ENCODE measurements around the gene GALP.
"Not testable (repeated sequence)": the region's sequence is repeated elsewhere in the genome, so short reads cannot be mapped to it uniquely, and the experiment has no call there.

GALP gene

GRCh38 chr19:56175861-56176307 is at the start of gene GALP:
GALP (plus strand) TSS chr19:56176008; CDS start chr19:56177109, 1,101 bp downstream.
- not testable (repeated sequence) for ATAC-seq

DNA sequence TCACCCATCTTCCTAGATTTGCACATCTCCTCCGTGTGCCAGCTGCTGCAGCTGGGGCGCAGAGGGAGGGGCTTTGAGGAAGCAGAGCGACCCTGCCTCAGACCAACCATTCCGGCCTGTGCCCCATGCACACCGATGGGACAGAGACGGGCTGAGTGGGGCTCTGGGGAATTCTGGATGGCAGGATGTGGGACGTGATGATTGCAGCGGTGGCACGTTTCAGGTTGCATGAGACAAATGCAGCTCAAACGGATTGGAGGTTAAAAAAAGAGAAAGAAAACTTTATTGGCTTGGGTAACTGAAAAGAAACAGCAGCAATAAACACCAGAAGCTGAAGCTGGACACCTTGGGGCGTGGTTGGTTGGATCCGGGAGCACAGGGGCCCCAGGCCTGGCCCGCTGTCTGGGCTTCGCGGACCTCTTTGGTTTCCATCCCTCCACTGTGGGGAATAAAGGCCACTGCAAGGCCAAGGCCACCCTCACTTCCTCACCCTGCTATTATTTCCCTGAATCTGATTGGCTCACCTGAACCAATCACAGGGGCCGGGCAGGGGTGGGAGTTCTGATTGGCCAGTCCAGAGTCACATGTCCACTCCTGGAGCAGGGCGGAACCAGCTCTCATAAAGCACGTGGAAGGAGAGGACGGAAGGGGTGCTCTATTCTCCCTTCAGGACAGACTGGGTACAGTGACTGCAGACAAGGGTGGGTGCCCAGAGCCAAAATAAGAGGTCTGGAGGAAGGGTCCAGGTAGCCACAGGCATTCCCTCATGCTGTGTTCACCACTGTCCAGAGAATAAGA is 48.6 kb upstream of the GALP start:
- ATAC-seq: no peak
- TF ChIP-seq, protein P1, sequence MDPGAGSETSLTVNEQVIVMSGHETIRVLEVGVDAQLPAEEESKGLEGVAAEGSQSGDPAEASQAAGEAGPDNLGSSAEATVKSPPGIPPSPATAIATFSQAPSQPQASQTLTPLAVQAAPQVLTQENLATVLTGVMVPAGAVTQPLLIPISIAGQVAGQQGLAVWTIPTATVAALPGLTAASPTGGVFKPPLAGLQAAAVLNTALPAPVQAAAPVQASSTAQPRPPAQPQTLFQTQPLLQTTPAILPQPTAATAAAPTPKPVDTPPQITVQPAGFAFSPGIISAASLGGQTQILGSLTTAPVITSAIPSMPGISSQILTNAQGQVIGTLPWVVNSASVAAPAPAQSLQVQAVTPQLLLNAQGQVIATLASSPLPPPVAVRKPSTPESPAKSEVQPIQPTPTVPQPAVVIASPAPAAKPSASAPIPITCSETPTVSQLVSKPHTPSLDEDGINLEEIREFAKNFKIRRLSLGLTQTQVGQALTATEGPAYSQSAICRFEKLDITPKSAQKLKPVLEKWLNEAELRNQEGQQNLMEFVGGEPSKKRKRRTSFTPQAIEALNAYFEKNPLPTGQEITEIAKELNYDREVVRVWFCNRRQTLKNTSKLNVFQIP (CRISPR knock-in tag; IDR thresholded peaks at IDR 0.05; ENCODE audit: borderline replicate concordance, low read depth): no peak
- no peak for TF ChIP-seq ARNTL (CRISPR knock-in tag; IDR thresholded peaks at IDR 0.05; ENCODE audit: borderline replicate concordance, low read depth)
- no peak for TF ChIP-seq ESRRG (CRISPR knock-in tag; IDR thresholded peaks at IDR 0.05)
- no peak for TF ChIP-seq ZFP30 (CRISPR knock-in tag; IDR thresholded peaks at IDR 0.05)
- no peak for TF ChIP-seq RARB (CRISPR knock-in tag; IDR thresholded peaks at IDR 0.05)
- no peak for TF ChIP-seq ZC3H10 (CRISPR knock-in tag; IDR thresholded peaks at IDR 0.05)
- TF ChIP-seq GLIS3 (CRISPR knock-in tag; IDR thresholded peaks at IDR 0.05): no peak
- no peak for TF ChIP-seq SNAI2 (CRISPR knock-in tag; IDR thresholded peaks at IDR 0.05)
- TF ChIP-seq, protein P2, sequence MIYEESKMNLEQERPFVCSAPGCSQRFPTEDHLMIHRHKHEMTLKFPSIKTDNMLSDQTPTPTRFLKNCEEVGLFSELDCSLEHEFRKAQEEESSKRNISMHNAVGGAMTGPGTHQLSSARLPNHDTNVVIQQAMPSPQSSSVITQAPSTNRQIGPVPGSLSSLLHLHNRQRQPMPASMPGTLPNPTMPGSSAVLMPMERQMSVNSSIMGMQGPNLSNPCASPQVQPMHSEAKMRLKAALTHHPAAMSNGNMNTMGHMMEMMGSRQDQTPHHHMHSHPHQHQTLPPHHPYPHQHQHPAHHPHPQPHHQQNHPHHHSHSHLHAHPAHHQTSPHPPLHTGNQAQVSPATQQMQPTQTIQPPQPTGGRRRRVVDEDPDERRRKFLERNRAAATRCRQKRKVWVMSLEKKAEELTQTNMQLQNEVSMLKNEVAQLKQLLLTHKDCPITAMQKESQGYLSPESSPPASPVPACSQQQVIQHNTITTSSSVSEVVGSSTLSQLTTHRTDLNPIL (CRISPR knock-in tag; IDR thresholded peaks at IDR 0.05; ENCODE audit: low read depth): no peak
- no peak for TF ChIP-seq CSDC2 (CRISPR knock-in tag; IDR thresholded peaks at IDR 0.05)
- no peak for TF ChIP-seq ISL1 (CRISPR knock-in tag; IDR thresholded peaks at IDR 0.05)
- TF ChIP-seq PATZ1 (CRISPR knock-in tag; IDR thresholded peaks at IDR 0.05; ENCODE audit: borderline replicate concordance): no peak
- TF ChIP-seq ZFP3 (CRISPR knock-in tag; IDR thresholded peaks at IDR 0.05): no peak

- TF ChIP-seq PPARA (CRISPR knock-in tag; IDR thresholded peaks at IDR 0.05; ENCODE audit: borderline replicate concordance): no peak
- no peak for TF ChIP-seq ZNF8 (CRISPR knock-in tag; IDR thresholded peaks at IDR 0.05)
- TF ChIP-seq TCF4 (CRISPR knock-in tag; IDR thresholded peaks at IDR 0.05; ENCODE audit: borderline replicate concordance): no peak
- no peak for TF ChIP-seq PATZ1 (CRISPR knock-in tag; IDR thresholded peaks at IDR 0.05; ENCODE audit: borderline replicate concordance)
- TF ChIP-seq CSDC2 (CRISPR knock-in tag; IDR thresholded peaks at IDR 0.05): no peak
- no peak for TF ChIP-seq ZNF70 (CRISPR knock-in tag; IDR thresholded peaks at IDR 0.05)
- TF ChIP-seq ZFP3 (CRISPR knock-in tag; IDR thresholded peaks at IDR 0.05): no peak
- no peak for TF ChIP-seq SNAI2 (CRISPR knock-in tag; IDR thresholded peaks at IDR 0.05)
- TF ChIP-seq, protein P3, sequence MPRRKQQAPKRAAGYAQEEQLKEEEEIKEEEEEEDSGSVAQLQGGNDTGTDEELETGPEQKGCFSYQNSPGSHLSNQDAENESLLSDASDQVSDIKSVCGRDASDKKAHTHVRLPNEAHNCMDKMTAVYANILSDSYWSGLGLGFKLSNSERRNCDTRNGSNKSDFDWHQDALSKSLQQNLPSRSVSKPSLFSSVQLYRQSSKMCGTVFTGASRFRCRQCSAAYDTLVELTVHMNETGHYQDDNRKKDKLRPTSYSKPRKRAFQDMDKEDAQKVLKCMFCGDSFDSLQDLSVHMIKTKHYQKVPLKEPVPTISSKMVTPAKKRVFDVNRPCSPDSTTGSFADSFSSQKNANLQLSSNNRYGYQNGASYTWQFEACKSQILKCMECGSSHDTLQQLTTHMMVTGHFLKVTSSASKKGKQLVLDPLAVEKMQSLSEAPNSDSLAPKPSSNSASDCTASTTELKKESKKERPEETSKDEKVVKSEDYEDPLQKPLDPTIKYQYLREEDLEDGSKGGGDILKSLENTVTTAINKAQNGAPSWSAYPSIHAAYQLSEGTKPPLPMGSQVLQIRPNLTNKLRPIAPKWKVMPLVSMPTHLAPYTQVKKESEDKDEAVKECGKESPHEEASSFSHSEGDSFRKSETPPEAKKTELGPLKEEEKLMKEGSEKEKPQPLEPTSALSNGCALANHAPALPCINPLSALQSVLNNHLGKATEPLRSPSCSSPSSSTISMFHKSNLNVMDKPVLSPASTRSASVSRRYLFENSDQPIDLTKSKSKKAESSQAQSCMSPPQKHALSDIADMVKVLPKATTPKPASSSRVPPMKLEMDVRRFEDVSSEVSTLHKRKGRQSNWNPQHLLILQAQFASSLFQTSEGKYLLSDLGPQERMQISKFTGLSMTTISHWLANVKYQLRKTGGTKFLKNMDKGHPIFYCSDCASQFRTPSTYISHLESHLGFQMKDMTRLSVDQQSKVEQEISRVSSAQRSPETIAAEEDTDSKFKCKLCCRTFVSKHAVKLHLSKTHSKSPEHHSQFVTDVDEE (CRISPR knock-in tag; IDR thresholded peaks at IDR 0.05): no peak
- no peak for TF ChIP-seq RARB (CRISPR knock-in tag; IDR thresholded peaks at IDR 0.05)
- TF ChIP-seq, protein P2 (CRISPR knock-in tag; IDR thresholded peaks at IDR 0.05; ENCODE audit: low read depth): no peak
- TF ChIP-seq ZFP30 (CRISPR knock-in tag; IDR thresholded peaks at IDR 0.05): no peak
- no peak for TF ChIP-seq ESRRG (CRISPR knock-in tag; IDR thresholded peaks at IDR 0.05)
- no peak for TF ChIP-seq ZC3H10 (CRISPR knock-in tag; IDR thresholded peaks at IDR 0.05)
- TF ChIP-seq, protein P4, sequence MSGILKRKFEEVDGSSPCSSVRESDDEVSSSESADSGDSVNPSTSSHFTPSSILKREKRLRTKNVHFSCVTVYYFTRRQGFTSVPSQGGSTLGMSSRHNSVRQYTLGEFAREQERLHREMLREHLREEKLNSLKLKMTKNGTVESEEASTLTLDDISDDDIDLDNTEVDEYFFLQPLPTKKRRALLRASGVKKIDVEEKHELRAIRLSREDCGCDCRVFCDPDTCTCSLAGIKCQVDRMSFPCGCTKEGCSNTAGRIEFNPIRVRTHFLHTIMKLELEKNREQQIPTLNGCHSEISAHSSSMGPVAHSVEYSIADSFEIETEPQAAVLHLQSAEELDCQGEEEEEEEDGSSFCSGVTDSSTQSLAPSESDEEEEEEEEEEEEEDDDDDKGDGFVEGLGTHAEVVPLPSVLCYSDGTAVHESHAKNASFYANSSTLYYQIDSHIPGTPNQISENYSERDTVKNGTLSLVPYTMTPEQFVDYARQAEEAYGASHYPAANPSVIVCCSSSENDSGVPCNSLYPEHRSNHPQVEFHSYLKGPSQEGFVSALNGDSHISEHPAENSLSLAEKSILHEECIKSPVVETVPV (CRISPR knock-in tag; IDR thresholded peaks at IDR 0.05): no peak
- TF ChIP-seq TOX (CRISPR knock-in tag; IDR thresholded peaks at IDR 0.05; ENCODE audit: borderline replicate concordance): no peak
- TF ChIP-seq GLIS3 (CRISPR knock-in tag; IDR thresholded peaks at IDR 0.05): no peak
- TF ChIP-seq, protein P1 (CRISPR knock-in tag; IDR thresholded peaks at IDR 0.05; ENCODE audit: borderline replicate concordance, low read depth): no peak
- TF ChIP-seq OSR1 (CRISPR knock-in tag; IDR thresholded peaks at IDR 0.05): no peak
- TF ChIP-seq BACH2 (CRISPR knock-in tag; IDR thresholded peaks at IDR 0.05; ENCODE audit: borderline replicate concordance): no peak
- ATAC-seq: no peak
These were observed 45.8 kb upstream of the GALP start for GRCh38 chr19:56130006-56130405.
